Hepatic stellate cell (primary cell): ENCODE results near the gene AUTS2.
"Not testable (repeated sequence)": the region's sequence is repeated elsewhere in the genome, so short reads cannot be mapped to it uniquely, and the experiment has no call there.

Experiments
- DNase-seq: peaks from one replicate; pipeline ENCODE4 v3.0.0; 2011; ENCODE audit warnings: low spot score

AUTS2 gene

DNA sequence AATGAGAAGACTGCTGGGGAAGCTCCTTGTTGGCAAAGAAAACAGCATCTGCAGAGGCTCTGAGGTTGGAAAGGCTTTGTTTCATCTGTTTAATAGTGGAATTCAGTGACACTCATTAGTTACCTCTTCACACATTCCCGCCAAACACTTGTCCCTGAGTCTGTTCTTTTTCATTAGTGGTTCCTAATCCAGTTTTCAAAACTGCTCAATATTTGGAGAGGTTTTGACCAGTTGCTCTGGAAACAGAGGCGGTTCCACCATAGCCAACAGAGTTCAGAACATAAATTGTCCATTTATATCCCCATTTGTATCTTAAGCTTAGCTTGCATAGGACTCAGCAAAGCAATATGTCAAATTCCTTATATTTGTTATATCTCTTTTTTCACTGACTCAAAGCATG is 754.6 kb downstream of the AUTS2 start:
- DNase-seq = no peak

- no peak for DNase-seq
Observed at GRCh38 chr7:70353330-70353945, 755.2 kb downstream of the AUTS2 start.

DNA sequence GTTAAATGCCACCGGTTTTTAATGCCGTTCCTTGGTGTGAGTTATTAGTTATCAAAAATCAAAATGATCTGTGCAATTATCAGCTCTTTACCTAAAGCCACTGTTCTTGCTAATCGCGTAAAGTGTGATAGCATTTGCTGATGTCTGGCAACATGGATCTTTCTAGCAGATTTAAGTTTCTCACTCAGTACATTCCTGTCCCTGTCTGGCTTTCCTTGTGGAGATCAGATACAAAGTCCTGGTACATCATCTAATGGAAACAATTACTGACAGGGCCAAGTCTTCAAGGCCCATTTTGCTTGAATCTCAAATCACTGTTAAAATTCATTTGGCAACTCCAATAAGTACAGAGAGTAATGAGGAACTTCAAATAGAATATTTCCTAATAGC is 755.7 kb downstream of the AUTS2 start:
- DNase-seq = no peak

- no peak for DNase-seq
Observed at GRCh38 chr7:70354409-70355169, 756.3 kb downstream of the AUTS2 start.

GRCh38 chr7:70355198-70356020 is 757.1 kb downstream of the AUTS2 start:
- no peak for DNase-seq

- no peak for DNase-seq
Observed at GRCh38 chr7:70356085-70356786, 758.0 kb downstream of the AUTS2 start.

GRCh38 chr7:70356787-70357328 is 758.6 kb downstream of the AUTS2 start:
- DNase-seq = no peak

DNA sequence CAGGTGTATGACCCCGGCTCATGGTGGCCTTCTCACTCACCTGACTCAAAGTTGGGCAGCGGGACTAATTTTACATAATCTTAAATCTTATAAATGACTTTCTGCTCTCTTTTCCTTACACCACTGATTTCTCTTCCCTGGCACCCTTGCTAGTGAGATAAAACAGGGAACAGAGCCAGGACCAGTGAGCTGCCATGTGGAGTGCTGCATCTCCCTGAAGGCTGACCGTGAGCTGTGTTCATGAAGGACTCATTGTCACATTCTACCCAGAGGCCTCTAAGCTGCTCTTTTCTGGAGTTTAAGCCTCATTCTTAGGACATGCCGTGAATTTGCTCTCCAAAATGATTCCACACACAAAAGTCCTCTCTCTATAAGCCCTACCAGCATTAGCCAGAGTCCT is 762.3 kb downstream of the AUTS2 start:
- no peak for DNase-seq

DNA sequence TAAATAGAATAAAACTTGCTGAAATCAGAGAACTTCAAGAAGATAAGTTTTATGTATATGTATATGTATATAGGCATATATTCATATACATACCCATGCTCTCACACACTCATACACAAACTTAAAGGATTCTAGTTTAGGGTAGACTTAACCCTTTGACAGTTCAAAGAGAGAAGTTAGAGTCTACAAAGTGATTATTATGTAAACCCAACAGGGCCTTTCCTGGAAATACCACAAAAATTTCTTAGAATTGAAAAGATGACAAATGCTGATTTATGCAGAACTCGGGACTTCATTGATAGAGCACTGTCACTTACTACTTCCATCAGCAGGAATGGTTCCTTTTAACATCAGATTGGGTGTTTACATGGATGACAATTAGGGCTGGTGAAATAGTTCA is 763.5 kb downstream of the AUTS2 start:
- DNase-seq = no peak

DNA sequence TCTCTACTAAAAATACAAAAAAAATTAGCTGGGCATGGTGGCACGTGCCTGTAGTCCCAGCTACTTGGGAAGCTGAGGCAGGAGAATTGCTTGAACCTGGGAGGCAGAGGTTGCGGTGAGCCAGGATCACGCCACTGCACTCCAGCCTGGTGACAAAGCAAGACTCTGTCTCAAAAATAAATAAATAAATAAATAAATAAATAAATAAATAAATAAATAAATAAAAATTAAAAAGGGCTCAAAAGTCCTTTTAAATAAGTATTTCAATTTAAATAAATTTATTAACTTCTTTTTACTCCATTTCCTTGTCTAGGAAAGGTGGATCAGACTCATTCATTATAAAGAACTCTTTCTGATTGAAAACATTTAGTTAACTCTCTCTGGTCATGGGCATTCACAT is 766.1 kb downstream of the AUTS2 start:
- not testable (repeated sequence) for DNase-seq

DNA sequence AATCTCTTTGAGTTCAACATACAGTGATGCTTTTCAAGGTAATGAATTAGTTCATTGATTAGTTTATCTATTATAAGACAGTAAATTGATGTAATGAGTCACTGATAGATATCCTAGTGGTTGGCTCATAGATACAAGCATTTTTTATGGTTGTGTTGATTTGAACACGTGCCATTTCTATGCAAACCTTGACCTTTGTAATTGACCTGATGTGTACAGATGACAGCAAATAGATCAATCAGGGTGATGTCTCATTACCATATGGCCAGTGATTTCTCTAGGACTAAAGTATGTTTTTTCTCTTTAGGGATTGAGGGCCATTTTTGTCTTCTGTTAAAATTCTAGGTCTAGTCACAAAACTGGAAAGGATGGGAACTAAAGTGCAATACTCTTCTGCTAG is 773.4 kb downstream of the AUTS2 start:
- DNase-seq = no peak

GRCh38 chr7:70372768-70373515 is 774.7 kb downstream of the AUTS2 start:
- no peak for DNase-seq

DNA sequence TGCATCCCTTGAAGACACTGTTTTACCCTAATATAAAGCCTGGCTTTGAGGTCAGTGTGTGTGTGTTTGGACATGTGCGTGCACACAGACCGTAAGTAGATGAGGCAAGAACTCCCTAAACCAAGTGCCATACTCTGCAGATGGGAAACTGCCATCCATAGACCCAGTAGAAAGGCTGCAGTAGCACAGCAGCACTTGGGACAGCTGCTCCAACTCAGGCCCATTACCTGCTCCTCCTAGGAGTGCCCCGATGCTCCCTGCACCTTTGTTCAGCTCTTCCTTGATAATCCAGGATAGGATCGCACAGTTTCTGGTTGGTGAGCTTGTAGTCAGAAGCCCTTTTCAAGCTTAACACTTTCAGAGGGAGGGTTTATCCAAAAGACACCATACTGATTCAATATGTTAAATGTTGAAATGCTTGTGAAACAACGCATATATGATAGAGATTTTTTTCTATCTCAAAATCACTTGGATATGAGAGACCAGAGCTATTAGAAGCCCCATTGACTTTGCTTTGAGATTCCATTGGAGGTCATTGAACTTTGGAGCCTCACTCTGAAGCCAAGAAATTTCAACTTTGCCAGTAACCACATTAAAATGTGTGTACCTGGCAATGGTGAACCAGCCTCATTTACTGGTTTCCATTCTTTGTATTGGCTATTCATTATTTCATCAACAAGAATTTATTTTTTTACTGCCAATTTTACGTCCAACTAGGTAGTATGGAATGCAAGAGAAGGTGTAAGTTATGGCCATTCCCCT is 776.7 kb downstream of the AUTS2 start:
- no peak for DNase-seq

GRCh38 chr7:70376561-70377031 is 778.3 kb downstream of the AUTS2 start:
- no peak for DNase-seq

DNA sequence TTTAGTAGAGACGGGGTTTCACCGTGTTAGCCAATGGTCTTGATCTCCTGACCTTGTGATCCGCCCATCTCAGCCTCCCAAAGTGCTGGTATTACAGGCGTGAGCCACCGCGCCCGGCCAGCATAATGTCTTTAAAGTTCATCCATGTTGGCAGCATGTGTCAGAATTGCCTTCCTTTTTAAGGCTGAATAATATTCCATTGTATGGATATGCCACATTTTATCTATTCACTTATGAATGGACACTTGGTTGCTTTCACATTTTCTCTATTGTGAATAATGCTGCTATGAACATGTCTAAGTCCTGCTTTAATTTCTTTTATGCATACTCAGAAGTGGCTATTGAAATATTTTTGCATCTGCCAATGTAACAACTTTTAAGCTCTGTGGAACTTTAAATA is 779.7 kb downstream of the AUTS2 start:
- no peak for DNase-seq

- DNase-seq = no peak
Observed at GRCh38 chr7:70379210-70379609, 780.9 kb downstream of the AUTS2 start.

DNA sequence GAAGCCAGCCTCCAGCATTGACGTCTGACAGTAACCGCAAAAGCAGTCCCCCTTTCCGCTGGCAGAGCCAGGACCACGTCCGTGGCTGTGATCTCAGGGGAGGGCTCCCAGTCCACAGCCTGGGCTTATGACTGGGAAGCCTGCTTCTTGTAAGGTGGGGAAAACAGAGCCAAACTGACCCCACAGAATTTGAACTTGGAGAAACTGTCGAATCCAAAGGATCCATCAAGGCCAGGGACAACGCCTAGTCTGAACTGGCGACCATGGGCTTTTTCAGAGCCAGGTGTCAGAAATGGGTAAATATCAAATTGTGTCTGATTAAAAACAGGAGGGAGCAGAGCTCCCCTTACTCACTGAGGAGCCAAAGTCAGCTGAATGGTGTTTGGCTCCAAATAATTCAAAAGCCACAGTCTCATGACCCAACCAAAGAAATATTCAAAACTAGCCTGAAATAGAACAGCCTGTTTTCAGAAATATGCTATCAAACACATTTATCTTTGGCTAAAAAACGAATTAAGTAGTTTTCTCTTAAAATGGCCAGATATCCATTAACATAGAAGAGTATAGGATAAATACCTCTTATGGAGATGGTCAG is 782.2 kb downstream of the AUTS2 start:
- DNase-seq = no peak

- DNase-seq = no peak
Observed at GRCh38 chr7:70383066-70383782, 784.9 kb downstream of the AUTS2 start.

- DNase-seq = no peak
Observed at GRCh38 chr7:70384024-70384423, 785.7 kb downstream of the AUTS2 start.
